NCI-H460 (cell line): ENCODE data around the gene SLC6A2. TPM values are rescaled to one million over a fixed set of nuclear protein-coding genes. Genes with fewer than 3 reads are reported as not detected.
"Not testable (repeated sequence)": the region's sequence is repeated elsewhere in the genome, so short reads cannot be mapped to it uniquely, and the experiment has no call there.

Experiments used
- DNase-seq: peaks from one replicate; pipeline ENCODE4 v3.0.0-alpha.2; 2016; ENCODE audit warnings: low read depth; ENCODE audit errors: extremely low read depth
- polyA plus RNA-seq: library from polyadenylated mRNA; depleted of rRNA; stranded (reverse); fragments of >200 nt; gene quantifications from 2 replicates; pipeline ENCODE4 v1.2.3, GENCODE V29; 2014; cell fraction: nucleus; rRNA removed
- total RNA-seq: library from RNA; depleted of rRNA; stranded (reverse); fragments of >200 nt; shearing (Covaris generic); gene quantifications from 2 replicates; pipeline ENCODE4 v1.2.3, GENCODE V29; 2014; rRNA removed

SLC6A2 gene
- not detected in 2 replicates for total RNA-seq
- not detected in 2 replicates for polyA plus RNA-seq

DNA sequence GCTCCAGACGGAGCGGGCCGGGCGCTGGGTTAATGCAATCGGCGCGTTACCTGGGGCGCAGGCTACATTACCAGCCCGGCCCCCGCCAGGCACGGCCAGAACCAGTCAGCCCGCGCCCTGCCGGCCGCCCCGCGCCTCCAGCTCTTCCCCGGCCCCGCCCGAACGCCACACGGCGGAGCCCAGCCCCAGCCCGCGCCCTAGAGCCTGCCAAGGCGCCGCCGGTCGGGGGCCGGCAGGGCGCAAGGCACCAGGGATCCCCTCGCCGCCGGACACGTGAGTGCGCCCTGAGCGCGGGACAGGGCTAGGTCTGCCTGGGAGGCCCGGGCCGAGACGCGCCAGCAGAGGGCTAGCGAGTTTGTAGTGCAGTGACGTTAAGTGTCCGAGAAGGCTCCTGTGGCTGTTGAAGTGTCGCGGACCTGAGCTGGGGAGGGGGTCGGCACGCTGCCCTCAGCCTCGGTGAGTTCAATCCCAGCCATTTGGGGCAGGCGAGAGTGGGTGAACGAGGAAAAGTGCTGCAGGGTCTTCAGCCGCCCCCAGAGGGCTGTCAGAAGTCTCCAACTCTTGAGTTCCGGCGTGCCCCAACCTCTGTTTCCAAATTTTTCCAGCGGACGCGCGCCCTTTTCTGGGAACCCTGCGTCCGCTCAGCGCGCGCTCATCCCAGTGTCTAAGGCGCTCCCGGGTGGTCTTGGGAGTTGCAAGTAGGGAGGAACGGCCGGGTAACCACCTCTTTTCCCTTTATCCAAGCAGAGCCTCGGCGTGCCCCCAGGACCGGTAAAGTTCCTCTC lies at the start of gene SLC6A2:
TSS of gene SLC6A2 (plus strand) at position 92 of the 785 bp plus-strand sequence. CDS start 707 bp downstream, outside the sequence.
- DNase-seq: no peak

- DNase-seq: no peak
Measured at GRCh38 chr16:55613613-55614335, 42.0 kb upstream of the SLC6A2 start.

GRCh38 chr16:55615071-55615470 lies 40.7 kb upstream of the SLC6A2 start:
- no peak for DNase-seq

DNA sequence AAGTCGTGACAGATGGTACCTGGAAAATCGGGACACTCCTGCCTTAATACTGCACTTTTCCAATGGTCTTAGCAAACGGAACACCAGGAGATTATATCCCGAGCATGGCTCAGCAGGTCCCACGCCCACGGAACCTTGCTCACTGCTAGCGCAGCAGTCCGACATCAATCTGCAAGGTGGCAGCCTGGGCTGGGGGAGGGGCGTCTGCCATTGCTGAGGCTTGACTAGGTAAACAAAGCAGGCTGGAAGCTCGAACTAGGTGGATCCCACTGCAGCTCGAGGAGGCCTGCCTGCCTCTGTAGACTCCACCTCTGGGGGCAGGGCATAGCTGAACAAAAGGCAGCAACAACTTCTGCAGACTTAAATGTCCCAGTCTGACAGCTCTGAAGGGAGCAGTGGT lies 40.1 kb upstream of the SLC6A2 start:
- not testable (repeated sequence) for DNase-seq

DNA sequence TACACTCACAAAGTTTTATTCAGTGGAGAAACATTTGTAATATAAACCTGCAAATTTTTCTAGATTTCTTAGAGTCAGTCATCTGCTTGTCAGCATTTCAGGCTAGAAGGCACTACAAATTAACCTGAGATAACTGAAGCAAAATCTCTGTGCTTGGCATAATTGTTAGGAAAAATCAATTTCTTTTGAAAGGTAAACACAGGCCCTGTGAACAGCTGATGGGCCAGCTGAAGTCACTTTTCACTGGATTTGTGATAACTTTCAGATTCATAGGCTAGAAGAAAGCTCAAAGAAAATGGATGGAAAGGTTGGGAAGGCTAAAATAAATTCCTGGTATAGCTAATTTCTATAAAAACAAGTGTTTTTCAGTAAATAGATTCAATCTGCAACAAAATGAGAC lies 34.0 kb upstream of the SLC6A2 start:
- DNase-seq: no peak

DNA sequence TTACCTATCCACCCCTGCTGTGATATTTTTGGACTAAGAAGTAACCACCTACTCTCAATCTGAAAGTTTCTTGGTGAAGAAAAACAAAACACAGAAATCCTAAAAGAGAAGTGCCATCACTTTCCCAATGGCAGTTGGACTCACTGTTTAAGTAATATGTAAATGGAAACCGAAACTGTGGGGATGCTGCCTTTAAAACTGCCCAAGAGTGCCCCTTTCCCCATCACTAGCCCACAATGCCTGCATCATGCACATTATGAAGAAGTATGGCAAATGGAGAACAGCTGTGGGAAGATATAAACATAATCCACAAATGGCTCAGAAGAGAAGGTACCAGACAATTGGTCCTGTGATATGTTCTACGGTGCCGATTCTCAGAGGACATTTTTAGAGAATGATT lies 33.5 kb upstream of the SLC6A2 start:
- DNase-seq: no peak

GRCh38 chr16:55622930-55623561 lies 32.7 kb upstream of the SLC6A2 start:
- DNase-seq: no peak

GRCh38 chr16:55623640-55624039 lies 32.1 kb upstream of the SLC6A2 start:
- no peak for DNase-seq

GRCh38 chr16:55624696-55625095 lies 31.1 kb upstream of the SLC6A2 start:
- DNase-seq: no peak

DNA sequence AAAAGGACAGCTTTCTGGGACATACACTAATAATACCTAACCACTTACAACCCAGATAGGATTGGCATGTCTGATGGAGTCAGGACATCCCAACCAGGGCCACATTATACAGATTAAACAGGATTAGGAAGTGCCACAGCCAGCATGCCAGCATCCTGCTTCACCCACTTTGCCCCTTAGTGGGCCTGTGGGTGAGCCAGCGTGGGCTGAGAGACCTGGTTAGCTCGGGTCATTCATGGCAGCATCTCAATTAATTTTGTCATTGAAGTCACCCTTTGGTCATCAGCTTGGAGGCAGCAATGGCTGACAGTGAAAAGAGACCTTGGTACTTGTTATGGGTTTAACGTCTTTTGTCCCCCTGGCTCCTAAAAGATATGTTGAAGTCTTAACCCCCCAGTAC lies 29.9 kb upstream of the SLC6A2 start:
- DNase-seq: no peak

GRCh38 chr16:55628306-55628968 lies 27.4 kb upstream of the SLC6A2 start:
- no peak for DNase-seq

GRCh38 chr16:55630774-55631173 lies 25.0 kb upstream of the SLC6A2 start:
- DNase-seq: no peak

GRCh38 chr16:55632259-55632658 lies 23.5 kb upstream of the SLC6A2 start:
- no peak for DNase-seq

DNA sequence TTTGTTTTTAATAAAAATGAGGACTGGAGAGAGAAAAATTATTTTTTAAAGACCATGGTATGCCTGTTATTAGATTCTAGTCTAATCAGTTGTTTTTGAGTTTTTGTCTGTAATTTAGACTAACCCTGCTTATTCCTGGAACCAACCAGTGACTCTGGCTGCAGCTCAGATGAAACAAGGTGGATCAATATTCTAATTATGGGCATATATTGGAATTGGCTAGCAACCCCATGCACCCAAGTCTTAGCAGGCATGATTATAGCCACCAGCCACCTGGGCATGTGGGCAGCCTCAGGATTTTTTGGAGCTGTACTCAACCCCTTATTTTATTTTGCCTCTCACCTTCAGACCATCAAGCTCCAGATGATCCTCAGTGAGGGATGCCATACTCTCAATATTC lies 21.6 kb upstream of the SLC6A2 start:
- DNase-seq: no peak

DNA sequence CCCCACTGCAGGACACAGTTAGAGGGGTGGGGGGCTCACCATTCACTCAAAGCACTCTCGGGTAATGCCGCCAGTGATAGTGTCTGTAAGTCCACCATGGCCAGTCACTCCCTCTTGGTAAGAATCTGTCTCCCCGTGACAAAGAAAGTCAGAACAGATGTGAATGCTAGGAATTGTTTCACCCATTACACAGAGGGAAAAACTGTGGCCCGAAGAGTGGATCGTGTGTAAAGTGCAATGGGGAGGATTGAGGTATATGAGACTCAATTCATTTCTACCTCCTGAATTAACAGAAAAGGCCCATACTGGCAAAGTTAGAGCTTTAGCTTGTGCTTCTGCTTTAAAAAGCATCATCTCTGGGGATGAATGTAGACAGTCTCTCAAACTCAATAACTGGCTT lies 17.5 kb upstream of the SLC6A2 start:
- DNase-seq: no peak

DNA sequence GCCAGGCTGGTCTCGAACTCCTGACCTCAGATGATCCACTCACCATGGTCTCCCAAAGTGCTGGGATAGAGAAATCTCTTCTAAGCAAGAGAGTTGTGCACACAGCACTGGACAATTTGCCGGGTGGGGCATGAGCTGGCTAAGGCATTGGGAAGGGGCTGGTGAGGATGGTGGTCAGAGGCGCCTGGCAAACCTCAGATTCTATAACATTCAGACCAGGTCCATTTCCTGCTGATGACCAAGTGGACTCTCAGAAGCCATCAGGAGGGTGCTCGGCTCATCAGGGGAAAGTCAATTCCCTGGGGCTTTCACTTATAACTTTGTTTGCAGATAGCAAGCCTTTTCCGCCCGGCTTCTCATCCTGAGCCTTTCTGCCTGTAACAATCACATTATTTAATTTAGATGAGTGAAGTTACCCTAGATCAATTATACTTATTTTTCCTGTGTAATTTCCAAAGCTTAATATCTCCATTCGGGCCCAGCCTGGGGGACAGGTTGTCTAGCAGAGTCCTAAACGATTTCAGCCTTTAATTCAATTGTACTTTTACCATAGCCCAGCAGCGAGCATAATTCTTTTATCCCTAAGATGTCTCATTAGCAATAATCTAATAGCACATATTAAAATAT lies 15.0 kb upstream of the SLC6A2 start:
- no peak for DNase-seq

GRCh38 chr16:55641430-55642056 lies 14.2 kb upstream of the SLC6A2 start:
- DNase-seq: no peak

DNA sequence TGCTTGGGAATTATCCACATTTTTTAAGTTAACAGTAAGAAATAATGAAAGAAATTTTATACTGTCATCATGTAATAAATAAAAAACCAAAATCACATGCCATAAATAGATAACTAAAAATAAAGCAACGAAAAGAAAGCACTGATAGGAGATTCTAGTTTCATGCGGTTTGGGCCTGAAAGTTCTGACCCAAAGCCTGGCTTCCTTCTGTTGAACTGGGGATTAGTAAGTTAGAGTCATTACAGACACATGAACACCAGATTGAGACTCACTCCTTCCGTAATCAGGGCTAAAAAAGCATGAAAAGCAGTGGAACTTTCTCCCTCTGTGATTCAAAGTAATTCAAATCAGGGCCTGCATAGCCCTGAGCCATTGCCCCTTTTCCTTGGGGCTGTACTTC lies 13.2 kb upstream of the SLC6A2 start:
- DNase-seq: no peak

DNA sequence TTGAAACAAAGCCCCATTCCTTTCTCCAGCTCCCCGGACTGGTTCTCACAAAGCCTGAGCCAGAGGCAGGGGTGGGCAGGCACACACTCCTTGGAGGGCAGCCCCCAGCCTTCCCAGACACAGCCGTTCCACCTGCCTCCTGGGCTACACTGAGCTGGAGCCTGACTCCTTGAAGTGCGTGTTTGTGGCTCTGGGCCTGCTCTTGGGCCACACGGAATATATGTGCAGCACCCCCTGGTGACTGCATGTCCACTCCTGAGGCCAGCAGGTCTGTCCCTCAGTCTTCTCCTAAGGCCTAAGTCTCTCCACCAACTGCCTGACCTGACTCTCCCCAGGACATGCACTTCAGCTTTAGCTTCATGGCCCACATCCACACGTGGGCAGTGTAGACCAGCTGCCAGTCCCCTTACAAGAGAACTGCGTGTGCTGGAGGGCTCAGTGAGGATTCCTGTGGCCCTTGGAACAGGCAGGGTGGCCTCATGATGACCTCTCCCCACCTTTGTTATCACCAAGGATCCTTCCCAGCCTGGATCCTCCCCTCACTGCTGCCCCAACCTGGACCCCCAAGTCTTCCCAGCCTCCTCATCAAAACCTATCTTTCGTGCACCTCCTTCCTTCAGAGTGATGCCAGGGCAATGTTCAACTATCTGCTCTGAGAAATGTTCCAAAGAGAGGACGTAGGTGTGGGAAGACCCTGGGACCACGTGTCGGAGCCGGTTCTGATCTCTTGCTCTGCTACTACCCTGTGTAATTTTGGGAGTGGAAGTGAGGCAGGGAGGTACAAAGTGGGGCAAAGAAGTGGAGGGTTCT lies 12.4 kb upstream of the SLC6A2 start:
- DNase-seq: no peak
